ACC112 (cell line): ENCODE data around the gene SEC14L5.
"Not testable (repeated sequence)": the region's sequence is repeated elsewhere in the genome, so short reads cannot be mapped to it uniquely, and the experiment has no call there.

Experiments
- H2AFZ ChIP-seq: fragments of 200-600 bp; sonication (generic); one replicate; pipeline ENCODE4 v1.6.0; 2017; ENCODE audit warnings: antibody characterized with exemption, low read length; ENCODE audit not compliant: unreplicated experiment
- H3K27ac ChIP-seq: fragments of 200-600 bp; sonication (generic); 2 replicates; pipeline ENCODE4 v1.5.1; 2014; ENCODE audit warnings: low read depth, mild to moderate bottlenecking, antibody characterized with exemption, low read length, moderate library complexity
- H3K27me3 ChIP-seq: fragments of 200-600 bp; sonication (generic); 2 replicates; pipeline ENCODE4 v1.6.1; 2014; ENCODE audit warnings: mild to moderate bottlenecking, antibody characterized with exemption, low read length, moderate library complexity, mixed read lengths; ENCODE audit not compliant: insufficient read depth
- H3K36me3 ChIP-seq: fragments of 200-600 bp; sonication (generic); 2 replicates; pipeline ENCODE4 v1.6.1; 2016; ENCODE audit warnings: mild to moderate bottlenecking, antibody characterized with exemption, low read length, moderate library complexity, mixed read lengths; ENCODE audit not compliant: insufficient read depth
- H3K4me1 ChIP-seq: fragments of 200-600 bp; sonication (generic); one replicate; pipeline ENCODE4 v1.6.1; 2016; ENCODE audit warnings: low read length, mixed read lengths; ENCODE audit not compliant: insufficient read depth, unreplicated experiment, control insufficient read depth
- H3K4me3 ChIP-seq: fragments of 200-600 bp; sonication (generic); 2 replicates; pipeline ENCODE4 v1.5.1; 2014; ENCODE audit warnings: mild to moderate bottlenecking, low read depth, low read length
- H3K79me2 ChIP-seq: fragments of 200-600 bp; sonication (generic); one replicate; pipeline ENCODE4 v1.6.0; 2016; ENCODE audit warnings: low read length; ENCODE audit not compliant: control insufficient read depth, unreplicated experiment, insufficient read depth

Gene SEC14L5

GRCh38 chr16:5040451-5040850 lies 82.3 kb downstream of the SEC14L5 start:
- Histone ChIP-seq H3K36me3 (no peaks in the 10 kb centered on the region), H2AFZ (no peak overlapping the region), H3K27ac (no peak overlapping the region), H3K79me2 (no peaks in the 10 kb centered on the region), H3K4me1 (peaks cover 7% of the 10 kb centered on the region), H3K4me3 (no peak overlapping the region), H3K27me3 (0 out of 2 replicates have a peak, but pooled peaks cover 4% of the 10 kb centered on the region)

- Histone ChIP-seq H2AFZ (no peak overlapping the region), H3K4me1 (peaks cover 1% of the 10 kb centered on the region), H3K4me3 (no peak overlapping the region), H3K36me3 (no peaks in the 10 kb centered on the region), H3K79me2 (no peaks in the 10 kb centered on the region), H3K27ac (no peak overlapping the region), H3K27me3 (0 out of 2 replicates have a peak, but pooled peaks cover 4% of the 10 kb centered on the region)
Measured at GRCh38 chr16:5041600-5042133, 83.5 kb downstream of the SEC14L5 start.

GRCh38 chr16:5042574-5043171 lies 84.5 kb downstream of the SEC14L5 start:
- H3K27me3 ChIP-seq, result peaks cover 12% of the 10 kb centered on the region
- H2AFZ ChIP-seq, result no peak overlapping the region
- no peak overlapping the region for H3K4me3 ChIP-seq
- H3K27ac ChIP-seq, result no peak overlapping the region
- no peaks in the 10 kb centered on the region for H3K79me2 ChIP-seq
- no peaks in the 10 kb centered on the region for H3K4me1 ChIP-seq
- H3K36me3 ChIP-seq, result no peaks in the 10 kb centered on the region

GRCh38 chr16:5044011-5044540 lies 85.9 kb downstream of the SEC14L5 start:
- no peaks in the 10 kb centered on the region for H3K79me2 ChIP-seq
- no peak overlapping the region for H3K27ac ChIP-seq
- H3K4me1 ChIP-seq, result no peaks in the 10 kb centered on the region
- H3K27me3 ChIP-seq, result peaks cover 22% of the 10 kb centered on the region
- H3K4me3 ChIP-seq, result no peak overlapping the region
- no peak overlapping the region for H2AFZ ChIP-seq
- no peaks in the 10 kb centered on the region for H3K36me3 ChIP-seq

- H2AFZ ChIP-seq, H3K79me2 ChIP-seq, H3K4me3 ChIP-seq, H3K27ac ChIP-seq, H3K4me1 ChIP-seq, H3K36me3 ChIP-seq: not testable (repeated sequence)
- peaks cover 27% of the 10 kb centered on the region for H3K27me3 ChIP-seq
Measured at GRCh38 chr16:5044581-5044980, 86.5 kb downstream of the SEC14L5 start.

GRCh38 chr16:5045499-5046115 lies 87.5 kb downstream of the SEC14L5 start:
- H3K79me2 ChIP-seq, result no peaks in the 10 kb centered on the region
- H3K4me1 ChIP-seq, result no peaks in the 10 kb centered on the region
- no peaks in the 10 kb centered on the region for H3K36me3 ChIP-seq
- peaks cover 29% of the 10 kb centered on the region for H3K27me3 ChIP-seq
- H3K4me3 ChIP-seq, result no peak overlapping the region
- no peak overlapping the region for H2AFZ ChIP-seq
- H3K27ac ChIP-seq, result no peak overlapping the region

- no peaks in the 10 kb centered on the region for H3K4me1 ChIP-seq
Measured at GRCh38 chr16:5046914-5047313, 88.8 kb downstream of the SEC14L5 start.

GRCh38 chr16:5054876-5055865 lies 97.0 kb downstream of the SEC14L5 start:
- Histone ChIP-seq H3K27ac (no peak overlapping the region), H3K4me1 (no peaks in the 10 kb centered on the region)

More at GRCh38 chr16:5046914-5047313, 88.8 kb downstream of the SEC14L5 start:
- H3K4me3 ChIP-seq, result no peak overlapping the region
- H3K27ac ChIP-seq, result no peak overlapping the region
- H3K27me3 ChIP-seq, result peaks cover 32% of the 10 kb centered on the region
- H3K79me2 ChIP-seq, result no peaks in the 10 kb centered on the region
- no peak overlapping the region for H2AFZ ChIP-seq
- no peaks in the 10 kb centered on the region for H3K36me3 ChIP-seq

GRCh38 chr16:5056352-5056751 lies 98.2 kb downstream of the SEC14L5 start:
- Histone ChIP-seq H3K79me2 (no peaks in the 10 kb centered on the region), H2AFZ (no peak overlapping the region), H3K27me3 (no peaks in the 10 kb centered on the region), H3K4me3 (no peak overlapping the region), H3K27ac (no peak overlapping the region), H3K4me1 (no peaks in the 10 kb centered on the region), H3K36me3 (no peaks in the 10 kb centered on the region)

More at GRCh38 chr16:5054876-5055865, 97.0 kb downstream of the SEC14L5 start:
- H2AFZ ChIP-seq, result no peak overlapping the region
- peaks cover 7% of the 10 kb centered on the region; the same call in 1 of the 2 replicates for H3K27me3 ChIP-seq
- H3K4me3 ChIP-seq, result no peak overlapping the region
- no peaks in the 10 kb centered on the region for H3K36me3 ChIP-seq
- H3K79me2 ChIP-seq, result no peaks in the 10 kb centered on the region

GRCh38 chr16:5058476-5058875 lies 100.3 kb downstream of the SEC14L5 start:
- Histone ChIP-seq H3K27me3 (peaks cover 9% of the 10 kb centered on the region; the same call in 1 of the 2 replicates), H3K79me2 (no peaks in the 10 kb centered on the region), H3K4me3 (no peak overlapping the region), H2AFZ (no peak overlapping the region), H3K27ac (no peak overlapping the region), H3K4me1 (no peaks in the 10 kb centered on the region), H3K36me3 (no peaks in the 10 kb centered on the region)
